ENCODE results near the gene CPA4.
"Not testable (repeated sequence)": the region's sequence is repeated elsewhere in the genome, so short reads cannot be mapped to it uniquely, and the experiment has no call there.

CPA4 gene

DNA sequence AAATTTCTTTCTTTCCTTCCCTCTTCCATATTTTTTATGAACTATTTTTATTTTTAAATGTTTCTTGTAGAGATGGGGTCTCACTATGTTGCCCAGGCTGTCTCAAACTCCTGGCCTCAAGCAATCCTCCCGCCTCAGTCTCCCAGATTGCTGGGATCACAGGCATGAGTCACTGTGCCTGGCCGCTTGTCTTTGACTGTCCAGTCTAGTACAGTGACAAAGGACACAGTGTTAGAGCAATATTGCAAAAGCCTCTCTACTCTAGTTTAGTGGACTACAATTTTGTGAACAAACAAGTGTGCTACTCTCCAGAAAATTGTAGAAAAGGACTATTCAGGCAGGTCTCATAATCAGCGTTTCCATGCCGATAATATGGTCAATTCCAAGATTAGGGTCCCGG lies 11.0 kb downstream of the CPA4 start:
- DNase-seq: no peak

DNA sequence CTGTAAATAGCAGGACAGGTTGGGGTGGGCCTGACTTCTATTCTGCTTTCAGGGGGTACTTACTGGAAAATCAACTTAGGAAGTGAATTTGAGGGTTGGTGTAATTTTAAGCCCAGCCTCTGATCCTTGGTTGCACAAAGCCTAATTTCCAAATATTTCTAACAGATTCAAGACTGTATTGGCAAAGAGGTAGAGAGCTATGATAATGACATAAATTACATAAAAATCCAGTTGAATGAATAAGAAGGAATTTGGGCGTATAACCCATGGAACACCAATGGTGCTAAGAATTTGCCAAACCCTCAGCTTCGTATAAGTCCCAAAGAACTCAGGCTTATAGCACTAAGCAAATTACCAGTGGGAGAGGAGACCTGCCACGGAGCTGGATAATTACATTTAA lies 11.9 kb downstream of the CPA4 start:
- no peak for DNase-seq

DNA sequence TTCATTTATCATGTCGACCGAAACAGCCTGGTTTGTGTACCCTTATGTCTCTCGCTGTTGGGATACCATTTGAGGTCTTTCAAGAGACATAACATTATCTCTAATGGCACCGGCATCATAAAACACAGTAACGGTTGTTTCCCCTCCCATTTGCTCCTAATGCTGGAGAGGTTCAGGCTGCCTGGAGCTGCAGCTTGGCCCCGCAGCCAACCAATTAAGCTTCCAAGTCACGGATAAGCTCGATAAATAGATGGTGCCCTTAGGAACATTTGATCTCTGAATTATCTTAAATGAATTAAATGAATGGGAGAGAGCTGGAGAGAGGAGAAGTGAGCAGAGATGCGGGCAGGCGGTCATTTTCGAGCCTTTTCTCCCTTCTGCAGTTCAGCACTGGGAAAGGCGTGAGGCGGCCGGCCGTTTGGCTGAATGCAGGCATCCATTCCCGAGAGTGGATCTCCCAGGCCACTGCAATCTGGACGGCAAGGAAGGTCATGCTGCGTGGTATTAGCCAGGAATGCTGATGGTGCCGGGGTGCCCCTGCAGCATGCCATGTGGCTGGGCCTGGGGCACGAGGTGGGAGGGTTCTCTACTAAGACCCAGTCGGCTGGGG lies 12.6 kb downstream of the CPA4 start:
- DNase-seq: no peak

DNA sequence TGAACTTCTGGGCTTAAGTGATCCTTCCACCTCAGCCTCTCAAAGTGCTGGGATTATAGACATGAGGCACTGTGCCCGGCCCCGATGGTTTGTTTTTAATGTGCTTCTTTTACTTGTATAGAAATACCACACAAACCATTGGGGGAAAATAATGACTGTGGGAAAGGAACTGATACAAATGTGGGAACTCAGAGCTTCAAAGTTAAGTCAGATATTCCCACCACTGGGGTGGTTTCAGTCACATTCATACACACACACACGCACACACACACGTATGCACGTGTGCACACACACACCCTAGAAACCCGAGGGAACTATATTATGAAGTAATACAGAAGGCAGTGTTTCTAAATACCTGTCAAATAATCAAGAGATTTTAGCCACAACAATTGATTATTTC lies 17.0 kb downstream of the CPA4 start:
- no peak for DNase-seq

DNA sequence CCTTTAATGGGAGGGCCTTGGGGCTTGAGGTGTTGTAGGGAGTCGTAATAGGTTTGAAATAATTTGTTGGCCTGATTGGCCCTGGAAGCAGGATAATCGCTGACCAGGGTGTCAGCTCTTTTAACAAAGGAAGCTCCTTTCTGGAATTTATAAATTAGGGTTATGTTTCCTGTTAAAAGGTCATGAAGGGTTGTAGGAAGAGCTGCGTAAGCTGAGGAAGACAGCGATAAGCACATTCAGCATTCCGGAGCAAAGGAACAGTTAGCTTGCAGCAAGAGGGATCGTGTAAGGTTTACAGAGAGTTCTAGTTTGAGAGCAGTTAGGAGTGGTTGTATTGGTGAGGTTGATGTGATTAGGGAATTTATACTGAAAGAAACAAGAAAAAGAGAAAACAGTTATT lies 21.3 kb downstream of the CPA4 start:
- no peak for DNase-seq

DNA sequence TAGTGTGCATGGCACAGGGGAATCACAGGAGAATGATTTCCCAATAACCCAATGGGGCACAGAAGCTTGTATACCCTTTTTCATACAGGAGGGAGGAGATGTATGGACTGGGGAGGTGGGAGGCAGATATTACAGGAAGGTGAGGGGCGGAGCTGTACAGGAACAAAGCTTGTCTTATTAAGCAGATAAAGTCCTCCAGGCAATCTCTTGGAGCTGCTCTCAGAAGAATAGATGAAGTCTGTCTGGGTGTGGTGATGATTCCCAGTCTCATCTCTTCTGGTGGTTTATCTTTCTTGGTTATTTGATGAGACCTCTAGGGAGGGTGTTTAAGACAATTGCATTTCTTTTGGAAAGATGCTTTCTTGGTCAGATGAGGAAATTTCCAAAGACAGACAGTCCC lies 26.6 kb downstream of the CPA4 start:
- DNase-seq: no peak

DNA sequence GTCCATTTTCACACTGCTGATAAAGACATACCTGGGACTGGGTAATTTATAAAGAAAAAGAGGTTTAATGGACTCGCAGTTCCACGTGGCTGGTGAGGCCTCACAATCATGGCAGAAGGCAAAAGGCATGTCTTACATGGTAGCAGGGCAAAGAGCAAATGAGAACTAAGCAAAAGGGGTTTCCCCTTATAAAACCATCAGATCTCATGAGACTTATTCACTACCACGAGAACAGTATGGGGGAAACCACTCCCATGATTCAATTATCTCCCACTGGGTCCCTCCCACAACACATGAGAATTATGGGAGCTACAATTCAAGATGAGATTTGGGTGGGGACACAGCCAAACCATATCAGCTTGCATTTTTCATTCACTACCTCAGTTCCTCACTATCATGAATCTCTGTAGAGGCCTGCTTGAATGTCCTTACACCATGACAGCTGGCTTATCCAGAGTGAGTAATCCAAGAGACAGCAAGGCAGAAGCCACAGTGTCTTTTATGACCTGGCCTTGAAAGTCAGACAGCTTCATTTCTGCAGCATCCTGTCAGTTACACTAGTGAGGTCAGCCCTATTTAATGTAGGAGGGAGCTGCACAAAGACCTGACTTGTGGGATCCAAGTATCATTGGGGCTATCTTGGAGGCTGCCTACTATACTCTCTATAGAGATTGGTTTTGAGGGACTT lies 28.7 kb downstream of the CPA4 start:
- DNase-seq: not testable (repeated sequence)

DNA sequence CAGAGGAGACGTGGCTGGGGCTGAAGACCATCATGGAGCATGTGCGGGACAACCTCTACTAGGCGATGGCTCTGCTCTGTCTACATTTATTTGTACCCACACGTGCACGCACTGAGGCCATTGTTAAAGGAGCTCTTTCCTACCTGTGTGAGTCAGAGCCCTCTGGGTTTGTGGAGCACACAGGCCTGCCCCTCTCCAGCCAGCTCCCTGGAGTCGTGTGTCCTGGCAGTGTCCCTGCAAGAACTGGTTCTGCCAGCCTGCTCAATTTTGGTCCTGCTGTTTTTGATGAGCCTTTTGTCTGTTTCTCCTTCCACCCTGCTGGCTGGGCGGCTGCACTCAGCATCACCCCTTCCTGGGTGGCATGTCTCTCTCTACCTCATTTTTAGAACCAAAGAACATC lies 29.7 kb downstream of the CPA4 start:
- no peak for DNase-seq

DNA sequence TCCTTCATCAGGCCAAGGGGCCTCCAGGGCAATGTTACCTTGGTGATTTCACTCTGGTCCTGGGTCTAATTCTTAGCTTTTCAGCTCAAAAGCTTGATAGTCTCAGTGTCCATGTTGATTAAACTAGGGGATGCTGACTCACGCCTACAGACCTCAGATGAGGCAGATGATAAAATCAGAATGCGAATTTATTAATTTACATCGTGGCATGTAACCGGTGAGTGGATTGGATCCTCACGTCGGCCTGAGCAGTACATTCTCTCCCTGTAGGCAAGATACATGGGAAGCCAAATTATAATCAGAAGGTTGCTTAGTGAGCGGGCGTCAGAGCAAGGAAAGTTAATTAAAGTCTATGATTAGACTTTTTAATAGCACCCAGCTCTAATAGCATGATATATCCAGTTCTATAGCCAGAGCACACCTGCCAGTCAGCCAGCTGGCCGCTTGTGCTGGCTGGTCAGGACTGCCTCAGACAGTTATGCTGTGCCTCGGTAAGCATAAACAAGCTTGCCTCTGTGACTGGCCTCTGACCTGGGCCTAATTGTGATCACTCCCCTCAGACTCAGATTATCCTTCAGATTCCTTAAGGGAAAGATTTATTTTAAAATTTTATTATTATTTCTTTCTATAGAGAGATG lies 31.5 kb downstream of the CPA4 start:
- no peak for DNase-seq

DNA sequence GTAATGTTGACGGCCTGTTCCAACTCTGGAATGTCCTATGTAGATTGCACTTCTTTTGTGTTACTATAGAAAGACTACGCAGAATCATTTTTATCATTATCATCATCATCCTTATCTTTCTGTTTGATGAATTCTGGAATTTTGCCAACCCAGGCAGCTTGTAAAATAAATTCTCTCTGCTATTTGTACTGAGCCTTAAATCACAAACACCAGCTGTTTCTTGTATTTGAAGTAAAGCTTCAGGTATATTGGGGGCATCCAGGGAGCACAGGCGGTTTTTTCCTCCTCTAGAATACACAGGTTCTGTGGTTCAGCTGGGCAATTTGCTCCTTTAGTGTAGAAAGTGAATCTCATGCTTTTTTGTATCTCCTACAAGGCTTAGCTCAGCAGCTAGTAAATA lies 36.7 kb downstream of the CPA4 start:
- no peak for DNase-seq

DNA sequence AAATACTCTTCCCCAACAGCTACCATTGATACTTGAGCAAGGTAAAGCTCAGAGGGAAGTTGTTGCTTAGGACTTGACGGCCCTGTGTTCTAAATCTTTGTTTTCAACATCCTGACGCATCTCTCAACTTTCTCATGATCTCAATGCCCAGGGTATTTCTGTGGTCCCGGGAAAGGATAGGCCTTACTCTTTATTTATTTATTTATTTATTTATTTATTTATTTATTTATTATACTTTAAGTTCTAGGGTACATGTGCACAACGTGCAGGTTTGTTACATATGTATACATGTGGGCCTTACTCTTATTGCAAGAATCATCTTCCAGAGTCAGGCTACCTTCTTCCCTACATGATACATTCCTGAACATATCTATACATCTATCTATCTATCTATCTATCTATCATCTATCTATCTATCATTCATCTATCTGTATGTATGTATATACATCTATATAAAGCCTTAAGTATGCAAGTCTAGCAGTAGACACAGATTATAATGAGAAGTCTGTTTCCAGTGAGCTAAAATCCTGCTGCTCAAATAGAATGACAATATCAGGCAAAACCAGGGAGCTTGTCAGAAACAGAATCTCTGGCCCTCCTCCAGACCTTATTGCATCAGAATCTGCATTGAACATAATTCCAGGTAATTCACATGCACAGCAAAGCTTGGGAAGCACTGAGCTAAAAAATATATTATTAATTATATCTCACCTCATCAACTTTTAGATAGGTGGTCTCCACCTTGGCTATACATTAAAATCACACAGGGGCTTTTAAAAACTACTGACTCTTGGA lies 39.5 kb downstream of the CPA4 start:
- DNase-seq: no peak

DNA sequence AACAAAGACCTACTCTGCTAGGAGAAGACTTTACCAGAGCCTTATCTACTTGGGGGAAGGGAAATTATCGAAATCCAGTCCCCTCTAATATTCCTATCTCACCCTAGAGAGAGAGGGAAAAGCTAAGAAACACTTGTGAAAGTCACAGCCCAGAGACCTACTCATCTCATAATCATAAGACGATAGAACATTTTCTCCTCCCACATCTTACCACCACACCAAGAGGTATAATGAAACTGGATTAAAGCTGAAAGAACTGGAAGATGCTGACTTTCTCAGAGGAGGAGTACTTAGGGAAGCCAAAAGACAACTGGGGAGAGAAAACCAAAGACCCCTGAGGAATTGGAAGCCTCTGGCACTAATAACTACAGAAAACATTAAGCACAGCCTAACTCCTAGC lies 40.9 kb downstream of the CPA4 start:
- no peak for DNase-seq

DNA sequence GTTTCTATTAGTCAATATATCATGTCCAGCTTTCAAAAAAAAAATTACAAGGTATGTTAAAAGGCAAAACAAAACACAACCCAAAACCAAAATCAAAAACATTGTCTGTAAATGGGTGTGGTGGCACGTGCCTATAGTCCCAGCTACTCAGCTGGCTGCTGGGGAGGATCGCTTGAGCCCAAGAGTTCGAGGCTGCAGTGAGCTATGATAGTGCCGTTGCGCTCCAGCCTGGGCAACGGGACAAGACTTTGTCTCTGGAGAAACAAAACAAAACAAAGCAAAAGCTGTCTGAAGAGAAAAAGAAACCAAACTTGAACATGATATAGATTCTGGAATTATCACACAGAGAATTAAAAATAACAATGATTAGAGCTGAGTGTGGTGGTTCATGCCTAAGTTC lies 41.3 kb downstream of the CPA4 start:
- no peak for DNase-seq

DNA sequence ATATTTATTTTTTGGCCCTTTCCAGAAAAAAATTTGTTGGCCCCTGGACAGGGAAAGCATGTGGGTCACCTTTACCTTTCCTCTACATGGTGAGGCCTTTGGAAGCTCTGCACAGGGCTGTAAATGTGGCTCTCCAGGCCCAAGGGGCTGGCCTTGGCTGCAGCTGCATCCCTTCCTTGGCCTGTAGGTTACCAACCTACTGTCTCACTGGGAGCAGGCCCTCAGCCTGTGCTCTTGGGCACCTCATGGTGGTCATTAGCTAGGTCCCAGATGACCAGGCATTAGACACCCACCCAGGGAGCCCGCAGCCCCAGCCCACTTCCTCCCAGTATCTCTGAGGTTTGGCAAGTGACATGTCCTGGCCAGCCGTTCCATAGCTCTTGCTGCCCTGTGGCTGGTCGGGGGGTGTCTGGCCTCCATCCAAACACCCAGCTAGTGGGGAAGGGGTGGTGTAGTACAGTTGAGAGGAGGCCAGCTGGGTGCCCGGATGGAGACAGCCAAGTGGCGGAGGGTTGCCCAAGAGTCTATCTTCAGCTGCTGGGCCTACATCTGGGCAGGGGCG lies 44.5 kb downstream of the CPA4 start:
- no peak for DNase-seq

DNA sequence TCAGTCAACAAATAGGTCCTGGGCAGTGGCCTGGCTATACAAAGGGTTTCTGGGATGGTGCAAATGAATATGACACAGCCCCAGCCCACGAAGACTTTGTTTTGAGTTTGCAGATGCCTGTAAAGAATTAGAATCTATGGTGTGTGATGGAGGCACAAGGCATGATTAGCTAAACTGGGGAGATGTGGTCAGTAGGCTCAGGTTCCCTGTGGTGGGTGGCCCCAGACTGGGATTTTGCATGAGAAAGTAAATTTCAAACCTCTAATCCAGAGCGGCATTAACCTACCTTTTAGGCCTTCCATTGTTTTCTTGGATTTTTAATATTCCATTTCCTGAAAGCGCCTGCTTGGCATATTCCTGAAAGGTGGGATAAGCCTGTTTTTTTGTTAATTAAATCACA lies 45.3 kb downstream of the CPA4 start:
- DNase-seq: no peak

DNA sequence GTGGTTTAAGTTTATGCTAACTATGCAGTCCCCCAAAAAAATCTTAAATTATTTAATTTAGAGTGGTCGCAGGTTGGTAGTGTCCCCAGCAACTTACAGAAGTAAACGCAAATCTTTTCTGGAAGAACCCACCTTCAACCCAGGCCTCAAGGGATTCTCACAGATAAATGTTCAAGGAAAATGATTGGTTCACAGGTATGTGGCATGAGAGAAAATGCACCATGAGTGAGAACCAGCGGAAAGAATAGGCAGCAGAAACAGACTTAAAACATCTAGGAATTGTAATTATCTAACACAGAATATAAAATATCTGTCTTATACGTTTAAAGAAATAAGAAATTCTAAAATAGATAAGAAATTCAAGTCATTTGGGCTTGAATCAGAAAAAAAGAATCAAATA lies 48.9 kb downstream of the CPA4 start:
- no peak for DNase-seq

DNA sequence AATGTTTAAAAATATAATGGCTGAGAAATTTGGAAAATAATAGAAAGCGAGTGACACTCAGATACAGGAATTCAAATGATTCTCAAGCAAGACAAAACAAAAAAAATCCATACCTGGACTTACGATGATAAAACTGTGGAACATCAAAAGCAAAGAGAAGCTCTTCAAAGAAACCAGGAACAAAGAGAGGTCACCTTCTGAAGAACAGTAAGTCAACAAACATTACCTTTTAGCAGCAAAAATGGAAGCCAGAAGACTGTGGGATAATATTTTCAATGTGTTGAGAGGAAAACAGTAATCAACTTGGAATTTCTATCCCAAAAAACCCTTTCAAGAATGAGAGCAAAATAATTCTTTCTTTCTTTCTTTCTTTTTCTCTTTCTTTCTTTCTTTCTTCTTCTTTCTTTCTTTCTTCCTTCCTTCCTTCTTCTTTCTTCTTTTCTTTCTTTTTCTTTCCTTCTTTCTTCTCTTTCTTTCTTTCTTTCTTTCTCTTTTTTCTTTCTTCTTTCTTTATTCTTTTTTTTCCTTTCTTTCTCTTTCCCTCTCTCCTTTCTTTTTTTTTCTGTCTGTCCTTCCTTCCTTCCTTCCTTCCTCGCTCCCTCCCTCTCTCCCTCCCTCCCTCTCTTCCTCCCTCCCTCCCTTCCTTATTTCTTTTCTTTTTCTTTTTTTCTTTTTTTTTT lies 49.9 kb downstream of the CPA4 start:
- DNase-seq: no peak

DNA sequence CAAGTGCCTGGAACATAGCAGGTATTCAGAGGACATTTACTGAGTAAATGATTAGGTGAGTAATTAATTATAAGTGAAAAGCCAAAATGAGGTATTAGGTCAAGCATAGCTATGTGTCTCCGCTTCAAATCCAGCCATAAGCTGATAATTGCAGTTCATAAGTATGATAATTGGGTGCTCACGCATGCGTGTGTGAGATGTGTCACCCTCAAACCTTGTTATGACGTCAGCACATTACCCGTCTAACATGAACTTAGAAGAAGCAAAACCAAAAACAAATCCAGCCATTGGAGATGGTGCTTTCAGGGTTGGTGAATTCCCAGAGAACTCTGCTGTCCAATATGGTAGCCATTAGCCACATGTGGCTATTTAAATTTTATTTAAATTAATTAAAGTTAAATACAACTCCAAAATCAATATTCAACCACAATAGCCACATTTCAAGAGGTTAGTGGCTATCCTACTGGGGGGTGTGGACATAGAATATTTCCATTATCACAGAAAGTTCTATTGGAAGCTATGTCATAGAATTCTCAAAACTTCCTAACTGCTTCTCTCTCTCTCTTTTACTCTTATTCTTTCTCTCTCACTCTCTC lies 51.4 kb downstream of the CPA4 start, which contains the start of gene CPA5:
Gene CPA5 (plus strand): TSS at position 546 of the 596 bp plus-strand sequence. CDS start 1,670 bp downstream, outside the sequence.
- DNase-seq: no peak

DNA sequence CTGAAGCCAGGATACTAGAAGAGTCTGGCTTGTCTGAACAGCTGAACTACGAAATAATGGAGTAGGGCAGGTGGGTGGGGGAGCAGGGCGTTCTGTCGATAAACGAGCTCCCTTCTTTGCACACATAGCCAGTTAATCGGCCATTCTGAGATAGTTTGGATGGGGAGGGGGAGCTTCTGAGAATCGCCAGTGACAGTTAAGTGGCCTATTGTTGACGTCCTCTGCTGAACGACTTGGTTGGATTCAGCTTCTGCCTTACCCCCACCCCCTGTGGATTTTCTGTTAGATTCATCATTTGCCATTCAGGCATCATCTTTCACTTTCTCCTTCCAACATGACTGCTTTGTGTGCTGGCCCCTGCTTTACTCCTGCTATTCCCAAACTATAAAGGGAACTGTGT lies 52.2 kb downstream of the CPA4 start:
- DNase-seq: no peak

DNA sequence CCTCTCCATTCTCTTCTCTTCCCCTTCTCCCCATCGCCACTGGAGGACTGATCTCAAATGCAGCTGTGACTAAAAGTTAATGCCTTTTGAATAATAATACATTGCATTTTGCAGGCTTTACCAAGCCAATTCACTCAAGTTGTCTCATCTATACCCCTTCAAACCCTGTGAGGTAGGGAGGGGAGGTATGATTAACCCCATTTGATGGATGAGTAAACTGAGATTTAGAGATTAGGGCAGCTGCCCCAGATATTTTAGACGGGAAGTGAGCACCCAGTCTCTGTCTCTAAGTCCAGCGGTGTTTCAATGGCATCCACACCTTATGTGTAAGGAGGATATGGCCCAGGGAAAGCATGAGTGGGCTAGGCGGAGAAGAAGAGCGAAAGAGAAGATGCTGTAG lies 52.8 kb downstream of the CPA4 start:
- no peak for DNase-seq

DNA sequence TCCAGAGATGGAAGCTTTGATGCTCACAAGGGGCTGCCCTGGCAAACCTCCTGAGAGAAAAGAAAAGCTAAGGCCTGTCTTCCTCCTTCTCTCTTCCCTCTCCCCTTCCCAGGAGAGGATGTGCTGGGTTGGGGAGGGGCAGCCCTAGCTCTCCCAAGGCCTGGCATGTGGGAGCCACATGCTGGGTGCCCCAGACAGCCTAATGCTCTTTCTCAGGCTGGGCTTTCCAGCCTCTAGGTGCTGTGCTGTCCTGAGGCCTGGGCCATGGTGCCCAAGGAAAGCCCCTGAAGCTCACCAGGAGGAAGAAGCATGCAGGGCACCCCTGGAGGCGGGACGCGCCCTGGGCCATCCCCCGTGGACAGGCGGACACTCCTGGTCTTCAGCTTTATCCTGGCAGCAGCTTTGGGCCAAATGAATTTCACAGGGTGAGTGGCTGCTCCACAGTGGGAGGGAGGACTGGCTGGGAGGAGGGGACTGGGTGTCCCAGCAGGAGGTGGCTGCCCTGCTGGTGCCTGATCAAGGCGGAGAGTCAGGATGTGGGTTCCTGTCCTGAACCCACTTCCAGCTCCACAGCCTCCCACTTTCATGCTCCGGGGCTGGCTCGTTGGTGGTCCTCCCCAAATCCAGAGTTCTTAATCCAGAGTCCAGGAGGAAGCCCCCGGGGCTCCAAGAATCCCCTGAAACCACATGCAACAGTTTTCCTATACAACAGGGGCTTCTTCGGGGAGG lies 53.4 kb downstream of the CPA4 start:
- no peak for DNase-seq

DNA sequence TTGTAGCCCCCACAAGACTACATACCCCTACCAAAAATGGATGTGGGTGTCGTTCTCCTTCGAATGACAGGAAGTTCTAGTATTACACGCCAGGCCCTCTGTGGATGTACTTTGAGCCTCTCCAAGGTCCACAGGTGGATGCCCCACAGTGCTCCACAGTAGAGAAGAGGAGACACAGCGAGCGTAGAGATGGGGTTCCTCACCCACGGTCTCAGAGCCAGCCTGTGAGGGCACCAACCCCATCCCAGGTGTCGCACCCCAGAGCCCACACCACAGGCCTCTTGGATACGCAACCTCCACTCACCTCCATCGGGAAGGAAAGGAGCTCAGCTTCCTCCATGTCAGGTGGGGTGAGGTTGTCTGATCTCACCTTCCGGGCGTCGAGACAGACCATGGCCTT lies 54.0 kb downstream of the CPA4 start:
- no peak for DNase-seq

All from activated CD8-positive, alpha-beta memory T cell treated with anti-CD3 and anti-CD28 coated beads for 24 hours (primary cell).